GM13977 (cell line): ENCODE results near the gene EGFL7.

Source experiments
- DNase-seq: peaks from one replicate; pipeline ENCODE4 v3.0.0; 2012; ENCODE audit warnings: low spot score
- in situ Hi-C: fragments of 300-500 bp; cut with MboI; formaldehyde crosslinking; loops from one replicate; pipeline ENCODE4 v1.12.0; 2022; ENCODE audit warnings: low sequenced_read_pairs, low pct_unique_long_range_greater_than_20kb, mixed read lengths, inconsistent platforms; ENCODE audit not compliant: unreplicated experiment
- TF ChIP-seq, protein P1 (sequence below): IDR thresholded peaks from 2 replicates; pipeline ENCODE4 v1.5.1; 2012; ENCODE audit warnings: mild to moderate bottlenecking, control low read depth; ENCODE audit not compliant: insufficient read depth; ENCODE audit errors: extremely low read depth, missing control alignments

Gene EGFL7

DNA sequence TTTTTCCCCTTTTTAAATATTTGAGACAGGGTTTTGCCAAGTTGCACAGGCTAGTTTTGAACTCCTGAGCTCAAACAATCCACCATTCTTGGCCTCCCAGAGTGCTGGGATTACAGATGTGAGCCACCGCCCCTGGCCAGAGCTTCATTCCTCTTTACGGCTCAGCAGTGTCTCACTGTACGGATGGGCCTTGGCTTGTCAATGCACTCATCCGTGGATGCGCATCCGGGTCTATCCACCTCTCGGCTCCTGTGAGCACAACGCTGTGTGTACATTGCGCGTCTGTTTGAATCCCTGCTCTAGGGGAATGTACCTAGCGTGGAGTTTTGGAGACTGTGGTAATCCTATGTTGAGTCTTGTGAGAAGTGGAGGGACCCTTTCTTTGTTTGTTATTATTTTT lies 10.9 kb upstream of the EGFL7 start:
- DNase-seq = no peak
- in situ Hi-C loops = no loop called here
- TF ChIP-seq, protein P1, sequence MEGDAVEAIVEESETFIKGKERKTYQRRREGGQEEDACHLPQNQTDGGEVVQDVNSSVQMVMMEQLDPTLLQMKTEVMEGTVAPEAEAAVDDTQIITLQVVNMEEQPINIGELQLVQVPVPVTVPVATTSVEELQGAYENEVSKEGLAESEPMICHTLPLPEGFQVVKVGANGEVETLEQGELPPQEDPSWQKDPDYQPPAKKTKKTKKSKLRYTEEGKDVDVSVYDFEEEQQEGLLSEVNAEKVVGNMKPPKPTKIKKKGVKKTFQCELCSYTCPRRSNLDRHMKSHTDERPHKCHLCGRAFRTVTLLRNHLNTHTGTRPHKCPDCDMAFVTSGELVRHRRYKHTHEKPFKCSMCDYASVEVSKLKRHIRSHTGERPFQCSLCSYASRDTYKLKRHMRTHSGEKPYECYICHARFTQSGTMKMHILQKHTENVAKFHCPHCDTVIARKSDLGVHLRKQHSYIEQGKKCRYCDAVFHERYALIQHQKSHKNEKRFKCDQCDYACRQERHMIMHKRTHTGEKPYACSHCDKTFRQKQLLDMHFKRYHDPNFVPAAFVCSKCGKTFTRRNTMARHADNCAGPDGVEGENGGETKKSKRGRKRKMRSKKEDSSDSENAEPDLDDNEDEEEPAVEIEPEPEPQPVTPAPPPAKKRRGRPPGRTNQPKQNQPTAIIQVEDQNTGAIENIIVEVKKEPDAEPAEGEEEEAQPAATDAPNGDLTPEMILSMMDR = no peak

DNA sequence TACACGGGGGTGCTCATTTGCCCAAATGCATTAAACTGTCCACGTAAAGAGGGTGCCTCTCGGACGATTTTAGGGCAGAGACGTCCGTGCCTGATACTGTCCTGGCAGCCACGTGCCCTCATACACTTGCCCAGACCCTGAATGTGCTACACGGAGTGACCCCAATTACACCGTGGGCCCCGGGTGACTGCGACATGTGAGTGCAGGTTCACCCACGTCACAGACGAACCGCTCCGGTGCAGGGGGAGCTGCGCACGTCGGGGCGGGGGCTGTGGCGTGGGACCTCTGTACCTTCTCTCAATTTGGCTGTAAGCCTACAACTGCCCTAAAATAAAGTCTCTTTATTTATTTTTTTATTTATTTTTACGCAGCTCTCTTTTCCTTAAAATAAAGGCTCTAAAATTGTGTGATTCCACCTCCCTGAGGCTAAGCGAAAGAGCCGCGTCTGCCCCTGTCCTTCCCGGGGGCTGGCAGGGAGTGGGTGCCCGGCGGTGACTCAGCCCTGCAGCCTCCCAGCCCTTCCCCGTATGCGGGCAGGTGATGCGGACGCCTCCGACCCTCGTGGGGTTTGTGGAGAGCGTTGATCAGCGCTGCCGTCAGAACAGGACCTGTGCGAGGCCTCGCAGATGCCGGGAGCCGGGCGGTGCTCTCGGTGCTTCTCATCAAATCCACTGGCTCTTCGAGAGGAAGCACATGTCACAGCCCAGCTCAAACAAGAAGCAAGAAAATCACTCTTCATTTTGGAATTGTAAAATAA lies 9.2 kb upstream of the EGFL7 start:
- TF ChIP-seq, protein P1 = no peak
- in situ Hi-C loops = no loop called here
- DNase-seq = no peak

DNA sequence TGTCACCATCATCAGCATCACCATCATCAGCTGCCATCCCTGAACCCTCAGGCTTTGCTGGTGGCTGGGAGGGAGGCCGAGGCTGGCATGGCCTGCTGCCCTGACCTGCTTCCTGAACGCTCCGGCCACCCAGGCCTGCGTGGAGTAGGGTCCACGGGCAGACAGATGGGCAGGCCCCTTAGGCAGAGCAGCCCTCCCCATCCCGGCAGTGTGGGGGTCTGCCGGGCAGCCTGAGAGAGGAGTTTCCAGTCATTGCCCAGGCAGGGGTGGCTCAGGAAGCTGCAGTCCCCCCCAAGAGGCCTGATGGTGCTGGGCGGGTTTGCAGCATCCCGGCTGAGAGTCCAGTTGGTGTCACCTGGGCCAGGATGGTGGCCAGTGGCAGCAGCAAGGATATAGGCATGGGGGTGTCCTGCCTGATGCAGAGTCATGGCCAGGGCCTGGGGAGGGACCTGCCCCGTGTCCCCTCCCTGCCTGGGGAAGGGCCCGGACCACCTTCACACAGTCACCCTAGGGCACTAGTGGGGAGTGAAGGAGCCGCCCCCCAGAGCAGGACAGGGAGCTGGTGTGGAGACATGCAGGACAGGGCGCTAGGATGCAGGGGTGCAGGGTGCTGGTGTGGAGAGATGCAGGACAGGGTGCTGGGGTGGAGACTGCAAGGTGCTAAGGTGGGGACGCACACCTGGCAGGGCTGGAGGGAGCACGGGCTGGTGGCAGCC lies 7.7 kb upstream of the EGFL7 start:
- no peak for DNase-seq
- TF ChIP-seq, protein P1 = no peak
- in situ Hi-C loops = no loop called here

DNA sequence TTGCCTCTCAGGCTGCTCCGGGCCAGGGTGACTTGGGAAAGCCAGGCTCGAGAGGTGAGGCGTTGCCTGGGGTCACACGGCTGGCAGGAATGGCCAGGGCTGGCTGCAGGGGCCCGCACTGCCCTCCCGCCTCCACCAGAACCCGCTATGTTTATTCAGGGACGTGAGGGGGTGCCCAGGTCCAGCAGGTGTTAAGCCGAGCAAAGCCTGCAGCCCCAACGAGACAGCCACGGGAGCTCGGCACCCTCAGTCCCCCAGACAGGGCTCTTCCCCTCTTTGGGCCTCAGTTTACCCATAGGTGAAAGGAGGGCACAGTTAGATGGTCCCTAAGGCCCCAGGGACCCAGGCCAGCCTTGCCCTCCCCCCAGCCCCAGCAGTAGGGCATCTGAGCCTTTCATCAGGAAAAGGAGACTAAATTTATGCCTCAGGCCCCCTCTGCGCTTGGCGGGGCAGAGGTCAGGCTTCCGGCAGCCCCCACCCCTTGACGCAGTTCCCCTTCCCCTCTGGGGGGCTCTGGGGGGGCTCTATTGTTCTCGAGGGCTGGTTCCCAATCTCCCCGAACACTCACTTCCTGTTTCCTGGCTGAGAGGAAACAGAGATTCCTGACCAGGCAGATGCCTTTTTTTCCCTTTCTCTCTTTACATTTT lies 7.1 kb upstream of the EGFL7 start:
- TF ChIP-seq, protein P1 = no peak
- DNase-seq = no peak
- in situ Hi-C loops = no loop called here

DNA sequence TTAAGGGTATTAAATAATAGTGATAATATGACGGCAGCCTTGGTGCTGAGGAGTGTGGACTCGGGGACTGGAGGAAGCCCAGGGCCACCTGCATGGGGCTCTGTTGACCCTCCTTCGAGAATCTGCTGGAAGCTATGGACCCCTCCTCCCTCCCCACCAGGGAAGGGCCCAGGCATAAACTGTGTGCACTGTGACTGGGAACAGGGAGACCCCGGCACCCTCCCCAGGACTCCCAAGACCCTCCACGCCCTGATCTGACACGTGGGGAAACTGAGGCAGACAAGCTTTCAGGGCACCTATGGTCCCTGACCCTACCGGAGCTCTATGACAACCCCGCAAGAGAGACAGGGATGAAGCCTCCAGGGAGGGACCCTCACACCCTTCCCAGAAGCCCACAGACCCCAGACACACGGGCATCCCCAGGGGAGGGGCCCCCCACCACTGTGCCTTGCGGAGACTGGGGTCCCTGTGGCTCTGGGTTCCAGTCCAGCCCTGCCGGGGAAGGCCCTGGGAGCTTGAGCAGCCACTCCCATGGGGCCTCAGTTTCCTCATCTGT lies 6.5 kb upstream of the EGFL7 start:
- TF ChIP-seq, protein P1 = no peak
- in situ Hi-C loops = no loop called here
- DNase-seq = no peak

DNA sequence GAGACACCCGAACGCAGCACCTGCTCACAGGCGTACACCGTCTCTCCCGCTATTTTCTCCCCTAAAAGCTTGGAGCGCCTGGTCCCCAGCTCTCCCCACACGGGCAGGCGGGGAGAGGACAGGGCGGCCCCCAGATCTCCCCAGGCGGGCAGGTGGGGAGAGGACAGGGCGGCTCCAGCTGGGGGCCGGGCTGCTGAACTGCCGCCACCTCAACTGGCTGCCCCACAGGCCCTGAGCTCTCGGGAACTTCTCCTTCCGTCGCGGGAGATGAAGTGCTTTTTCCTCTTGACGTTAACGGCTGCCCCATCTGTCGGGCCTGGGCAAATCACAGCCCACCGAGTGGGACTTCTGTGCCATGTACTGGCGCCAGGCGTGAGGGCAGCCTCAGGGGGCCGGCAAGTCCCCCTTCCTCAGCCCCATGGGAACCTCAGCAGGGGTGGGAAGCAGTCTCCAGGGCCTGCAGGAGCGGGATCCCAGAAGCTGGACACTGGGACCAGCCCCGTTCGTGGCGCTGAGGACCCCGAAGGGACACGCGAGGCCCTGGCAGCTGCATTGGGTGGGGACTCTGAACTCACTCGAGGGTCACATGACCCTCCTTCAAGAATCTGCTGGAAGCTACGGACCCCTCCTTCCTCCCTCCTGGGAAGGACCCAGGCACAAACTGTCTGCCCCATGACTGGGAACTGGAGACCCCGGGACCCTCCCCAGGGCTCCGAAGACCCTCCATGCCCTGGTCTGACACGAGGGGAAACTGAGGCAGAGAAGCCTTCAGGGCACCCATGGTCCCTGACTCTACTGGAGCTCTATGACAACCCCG lies 5.7 kb upstream of the EGFL7 start:
- no peak for DNase-seq
- in situ Hi-C loops = no loop called here
- TF ChIP-seq, protein P1 = no peak
